Stimulated activated memory B cell treated with anti-CD40 and anti-IgM and Interleukin-4, amounts not matched to agents 10 μg/mL and 1 μg/mL and 100 μg/mL, for 72 hours (primary cell): Measurements from ENCODE around the gene ADAMTS9.

Source experiments
- ATAC-seq: fragments of 150-1000 bp; cut with Tn5 transposase; 2 replicates; pipeline ENCODE4 v1.10.0; 2021
- H3K27ac Mint-ChIP-seq: one replicate; pipeline ENCODE4 v1.8.0; 2022; ENCODE audit warnings: mild to moderate bottlenecking, mixed read lengths
- H3K27me3 Mint-ChIP-seq: one replicate; pipeline ENCODE4 v1.8.0; 2022; ENCODE audit warnings: mixed read lengths
- H3K36me3 Mint-ChIP-seq: one replicate; pipeline ENCODE4 v1.8.0; 2022; ENCODE audit warnings: mixed read lengths
- H3K4me1 Mint-ChIP-seq: one replicate; pipeline ENCODE4 v1.8.0; 2022; ENCODE audit warnings: mixed read lengths
- H3K4me3 Mint-ChIP-seq: one replicate; pipeline ENCODE4 v1.8.0; 2022; ENCODE audit warnings: mild to moderate bottlenecking, moderate library complexity, mixed read lengths
- H3K9me3 Mint-ChIP-seq: one replicate; pipeline ENCODE4 v1.8.0; 2022; ENCODE audit warnings: mixed read lengths

Gene ADAMTS9

DNA sequence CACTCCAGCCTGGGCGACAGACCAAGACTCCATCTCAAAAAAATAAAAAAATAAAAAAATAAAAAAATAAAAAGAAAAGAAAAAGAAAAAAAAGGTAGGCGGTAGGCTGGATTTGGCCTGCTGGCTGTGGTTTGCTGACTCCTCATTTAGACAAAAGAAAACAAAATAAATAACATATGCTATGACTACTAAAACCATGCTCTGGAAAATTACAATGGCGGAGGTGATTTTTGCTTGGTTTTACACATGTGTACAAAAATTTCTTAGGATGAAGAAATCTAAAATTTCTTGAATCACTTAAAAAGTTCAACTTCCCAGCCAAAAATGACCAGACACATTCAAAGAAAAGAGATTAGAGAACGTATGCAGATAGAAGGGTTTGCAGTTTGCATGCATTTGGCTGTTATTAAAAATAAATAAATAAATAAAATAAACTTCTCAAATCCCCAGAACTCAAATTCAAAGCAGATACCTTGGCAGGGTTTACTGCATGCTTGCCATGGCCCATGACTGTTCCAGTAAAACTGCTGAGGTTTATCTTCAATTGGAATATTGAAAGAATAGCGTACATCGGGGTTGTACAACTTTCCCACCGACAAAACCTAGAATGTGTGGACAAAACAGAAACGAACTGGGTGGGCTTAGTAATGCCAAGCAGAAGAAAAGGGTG is 65.9 kb downstream of the ADAMTS9 start:
- H3K4me3 Mint-ChIP-seq: no peak overlapping the region
- H3K9me3 Mint-ChIP-seq: no peaks in the 10 kb centered on the region
- no peak overlapping the region for H3K27ac Mint-ChIP-seq
- no peaks in the 10 kb centered on the region for H3K36me3 Mint-ChIP-seq
- H3K4me1 Mint-ChIP-seq: no peaks in the 10 kb centered on the region
- ATAC-seq: no peak
- H3K27me3 Mint-ChIP-seq: no peaks in the 10 kb centered on the region

DNA sequence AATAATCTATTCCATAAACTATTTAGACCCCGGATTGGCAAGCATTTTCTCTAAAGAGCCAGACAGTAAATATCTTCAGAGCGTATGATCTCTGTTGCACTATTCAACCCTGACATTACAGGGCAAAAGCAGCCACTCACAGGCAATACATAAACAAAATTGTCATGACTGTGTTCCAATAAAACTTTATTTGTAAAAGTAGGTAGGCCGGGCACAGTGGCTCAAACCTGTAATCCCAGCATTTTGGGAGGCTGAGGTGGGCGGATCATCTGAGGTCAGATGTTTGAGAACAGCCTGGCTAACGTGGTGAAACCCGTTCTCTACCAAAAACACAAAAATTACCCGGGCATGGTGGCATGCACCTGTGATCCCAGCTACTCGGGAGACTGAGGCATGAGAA is 66.5 kb downstream of the ADAMTS9 start:
- no peak overlapping the region for H3K27ac Mint-ChIP-seq
- H3K4me1 Mint-ChIP-seq: no peaks in the 10 kb centered on the region
- no peak overlapping the region for H3K4me3 Mint-ChIP-seq

DNA sequence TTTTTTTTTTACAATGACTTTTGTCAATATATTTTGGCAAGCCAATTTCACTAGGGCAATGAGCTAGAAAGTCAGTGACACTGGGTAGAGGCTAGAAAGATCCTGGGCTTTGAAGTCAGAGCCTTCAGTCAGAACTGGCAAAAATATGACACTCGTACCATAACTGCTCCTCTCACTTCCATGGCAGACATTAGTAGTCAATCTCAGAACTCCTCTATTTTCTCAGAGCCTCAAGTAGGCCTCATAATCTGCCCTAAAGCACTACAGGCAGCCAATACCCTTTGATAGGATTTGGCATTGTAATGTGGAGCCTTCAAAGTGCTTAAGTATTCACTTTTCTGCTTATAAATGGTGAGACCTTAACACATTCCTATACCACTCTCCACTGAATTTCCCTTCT is 67.8 kb downstream of the ADAMTS9 start:
- ATAC-seq: no peak
- no peaks in the 10 kb centered on the region for H3K36me3 Mint-ChIP-seq
- no peak overlapping the region for H3K27ac Mint-ChIP-seq

More for the DNA sequence above, 66.5 kb downstream of the ADAMTS9 start:
- H3K9me3 Mint-ChIP-seq: no peaks in the 10 kb centered on the region
- no peaks in the 10 kb centered on the region for H3K27me3 Mint-ChIP-seq
- ATAC-seq: no peak
- H3K36me3 Mint-ChIP-seq: no peaks in the 10 kb centered on the region

DNA sequence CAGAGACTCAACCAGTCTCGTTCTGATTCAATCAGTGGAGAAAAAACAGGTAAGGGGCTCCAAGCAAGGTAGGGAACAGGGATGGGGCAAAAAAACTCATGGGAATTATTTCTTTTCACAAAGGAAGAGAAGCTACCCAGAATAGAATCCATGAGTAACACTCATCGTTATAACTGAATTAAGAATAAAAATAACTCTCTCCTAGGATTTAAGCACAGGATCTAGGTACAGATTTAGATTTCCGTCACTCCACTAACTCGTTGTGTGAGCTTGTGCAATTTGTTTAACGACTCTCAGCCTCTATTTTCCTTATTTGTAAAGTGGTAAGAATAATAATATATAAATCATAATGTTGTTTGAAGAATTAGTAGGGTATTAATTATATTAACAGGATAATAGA is 68.6 kb downstream of the ADAMTS9 start:
- no peaks in the 10 kb centered on the region for H3K36me3 Mint-ChIP-seq
- no peaks in the 10 kb centered on the region for H3K4me1 Mint-ChIP-seq
- no peak overlapping the region for H3K4me3 Mint-ChIP-seq
- peaks cover 2% of the 10 kb centered on the region for H3K9me3 Mint-ChIP-seq
- no peaks in the 10 kb centered on the region for H3K27me3 Mint-ChIP-seq
- H3K27ac Mint-ChIP-seq: no peak overlapping the region
- no peak for ATAC-seq

More for the DNA sequence above, 67.8 kb downstream of the ADAMTS9 start:
- Mint-ChIP-seq H3K4me1 (no peaks in the 10 kb centered on the region), H3K9me3 (peaks cover 2% of the 10 kb centered on the region), H3K4me3 (no peak overlapping the region), H3K27me3 (no peaks in the 10 kb centered on the region)

DNA sequence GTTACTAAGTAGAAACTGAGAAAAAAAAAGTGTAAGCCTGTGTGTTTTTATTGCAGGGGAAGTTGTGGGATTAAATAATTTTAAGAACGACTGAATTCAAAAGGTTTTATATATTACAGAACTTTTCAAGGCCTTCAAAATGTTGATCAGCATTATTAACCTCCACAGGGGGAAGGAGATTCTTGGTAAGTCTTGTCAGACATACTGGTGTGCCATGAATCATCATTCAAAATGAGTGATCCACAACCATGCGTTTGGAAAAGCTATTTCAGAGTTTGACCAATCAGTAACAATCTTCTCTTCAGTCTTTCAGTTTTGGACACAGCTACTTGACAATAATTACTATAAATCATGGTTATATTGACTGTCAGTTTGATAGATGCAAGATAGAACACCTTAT is 70.2 kb downstream of the ADAMTS9 start:
- H3K4me1 Mint-ChIP-seq: no peaks in the 10 kb centered on the region
- no peak overlapping the region for H3K4me3 Mint-ChIP-seq
- no peak for ATAC-seq
- H3K36me3 Mint-ChIP-seq: no peaks in the 10 kb centered on the region
- no peaks in the 10 kb centered on the region for H3K27me3 Mint-ChIP-seq
- no peak overlapping the region for H3K27ac Mint-ChIP-seq
- peaks cover 2% of the 10 kb centered on the region for H3K9me3 Mint-ChIP-seq

DNA sequence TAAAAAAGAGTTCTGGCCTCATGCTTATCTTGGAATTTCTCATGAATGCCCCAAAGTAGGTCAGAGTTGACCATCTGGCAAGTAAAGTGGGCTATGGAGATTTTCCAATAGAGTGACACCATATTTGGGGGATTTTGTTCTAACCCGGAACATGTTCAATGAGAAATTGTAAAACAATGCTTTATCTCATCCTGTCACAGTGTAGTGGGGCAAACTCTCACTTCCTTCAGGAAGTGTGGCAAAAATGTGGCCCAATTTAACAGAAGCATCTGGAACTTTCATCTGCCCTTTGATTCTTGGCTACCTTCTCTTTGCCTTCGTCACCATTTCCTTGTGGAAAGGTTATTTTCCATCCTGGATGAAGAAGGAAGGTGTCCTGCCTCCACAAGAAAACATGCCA is 70.8 kb downstream of the ADAMTS9 start:
- no peak for ATAC-seq
- Mint-ChIP-seq H3K36me3 (no peaks in the 10 kb centered on the region), H3K27me3 (no peaks in the 10 kb centered on the region), H3K27ac (no peak overlapping the region), H3K9me3 (peaks cover 2% of the 10 kb centered on the region), H3K4me3 (no peak overlapping the region), H3K4me1 (no peaks in the 10 kb centered on the region)

DNA sequence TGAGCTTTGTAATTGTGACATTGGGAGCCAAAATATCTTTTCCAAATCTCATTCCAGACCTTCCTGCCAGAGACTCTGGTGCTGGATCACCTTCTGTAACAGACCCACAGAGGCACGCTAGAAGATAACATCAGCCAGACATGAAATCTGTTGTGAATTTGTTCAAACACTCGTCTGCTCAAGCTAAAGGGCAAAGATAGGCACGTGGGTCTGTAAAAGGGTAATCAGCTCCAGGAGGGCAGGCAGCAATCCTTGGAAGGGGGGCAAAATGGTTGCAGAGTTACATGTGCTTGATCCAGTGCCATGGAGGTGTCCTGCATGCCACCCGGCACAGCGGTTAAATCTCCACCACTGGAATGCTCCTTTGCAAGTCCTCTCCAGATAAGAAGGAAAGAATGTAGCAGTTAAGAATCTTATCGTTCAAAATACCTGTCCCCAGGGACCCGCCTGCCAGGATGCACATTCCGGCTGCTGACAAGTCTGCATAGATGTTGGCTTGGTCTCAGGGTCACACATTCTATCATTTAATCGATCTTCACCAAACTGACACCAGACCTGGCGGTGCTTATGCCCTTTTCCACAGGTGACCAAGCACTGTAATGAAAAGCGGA is 74.8 kb downstream of the ADAMTS9 start:
- Mint-ChIP-seq H3K4me3 (no peak overlapping the region), H3K9me3 (peaks cover 2% of the 10 kb centered on the region), H3K27me3 (no peaks in the 10 kb centered on the region), H3K27ac (no peak overlapping the region), H3K36me3 (no peaks in the 10 kb centered on the region), H3K4me1 (no peaks in the 10 kb centered on the region)
- no peak for ATAC-seq

DNA sequence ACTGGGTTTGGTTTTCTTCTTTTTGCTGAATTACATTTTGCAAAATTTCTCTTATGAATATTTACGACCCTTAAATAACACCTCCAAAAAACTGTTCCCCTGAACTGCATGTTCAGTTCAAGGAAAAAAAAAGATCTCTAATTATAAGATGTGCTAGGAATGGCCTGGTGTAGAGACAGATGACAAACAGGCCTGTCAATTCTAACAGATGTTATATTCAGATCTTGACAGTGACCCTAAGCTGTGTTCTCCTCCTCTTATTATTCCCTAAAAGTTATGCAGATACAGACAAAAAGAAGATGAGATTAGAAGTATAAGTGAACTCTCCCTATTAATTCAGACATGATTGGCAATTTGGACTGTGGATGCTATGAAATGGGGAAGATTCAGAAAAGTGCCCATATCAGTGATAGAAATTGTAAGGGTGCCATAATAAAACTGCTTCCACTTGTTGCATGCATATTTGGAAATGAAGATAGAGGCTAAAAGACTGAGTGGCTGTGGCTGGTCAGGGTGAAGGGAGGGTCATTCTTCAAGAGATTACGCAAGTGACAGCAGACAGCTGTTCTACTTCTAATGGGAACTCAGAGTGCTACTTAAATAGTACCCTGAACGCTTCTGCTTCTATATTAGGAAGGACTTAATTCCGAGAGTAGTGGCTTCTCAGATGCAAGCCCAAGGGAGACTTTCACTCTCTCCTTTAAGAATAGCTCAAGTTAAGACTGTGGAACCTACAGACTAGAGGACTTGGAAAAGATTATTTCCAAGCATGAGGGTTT is 75.5 kb downstream of the ADAMTS9 start:
- Mint-ChIP-seq H3K4me1 (no peaks in the 10 kb centered on the region), H3K4me3 (no peak overlapping the region), H3K36me3 (no peaks in the 10 kb centered on the region), H3K9me3 (peaks cover 2% of the 10 kb centered on the region), H3K27ac (no peak overlapping the region), H3K27me3 (no peaks in the 10 kb centered on the region)
- ATAC-seq: no peak

DNA sequence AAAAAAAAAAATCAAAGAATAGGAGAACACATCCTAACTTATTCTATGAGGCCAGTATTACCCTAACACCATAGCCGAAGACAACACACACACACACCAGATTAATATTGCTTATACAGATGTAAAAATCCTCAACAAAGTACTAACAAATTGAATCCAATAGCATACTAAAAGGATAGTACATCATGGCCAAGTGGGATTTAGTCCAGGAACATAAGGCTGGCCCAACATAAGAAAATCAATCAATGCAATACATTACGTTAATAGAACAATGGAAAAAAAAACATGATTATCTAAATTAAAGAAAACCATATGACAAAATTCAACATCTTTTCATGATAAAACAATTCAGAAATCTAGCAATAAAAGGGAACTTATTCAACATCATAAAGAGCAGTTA is 79.1 kb downstream of the ADAMTS9 start:
- Mint-ChIP-seq H3K9me3 (no peaks in the 10 kb centered on the region), H3K36me3 (no peaks in the 10 kb centered on the region), H3K27me3 (no peaks in the 10 kb centered on the region), H3K4me3 (no peak overlapping the region), H3K27ac (no peak overlapping the region), H3K4me1 (no peaks in the 10 kb centered on the region)
- ATAC-seq: no peak

DNA sequence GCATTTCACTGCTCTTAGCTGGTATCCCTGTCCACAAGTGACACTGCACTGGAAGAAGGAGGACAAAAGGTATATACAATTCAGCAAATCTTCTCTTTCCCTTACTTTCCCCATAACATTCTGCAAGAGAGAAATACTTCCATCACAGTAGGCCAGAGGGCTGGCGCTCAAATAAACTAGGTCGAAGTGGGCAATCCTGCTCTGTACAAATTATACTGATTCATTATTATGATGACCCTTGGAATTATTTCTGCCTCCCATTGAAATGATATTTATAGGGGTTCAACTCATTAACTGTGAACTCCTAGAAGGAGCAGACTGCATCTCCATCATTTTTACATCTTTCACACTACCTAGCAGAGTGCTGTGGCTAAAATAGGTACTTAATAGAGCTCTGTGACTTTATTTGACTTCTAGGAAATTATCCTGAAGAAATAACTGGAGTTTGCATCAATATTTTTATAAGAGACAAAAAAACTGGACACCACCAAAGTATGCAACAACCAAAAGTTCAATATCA is 80.7 kb downstream of the ADAMTS9 start:
- Mint-ChIP-seq H3K4me3 (no peak overlapping the region), H3K4me1 (no peaks in the 10 kb centered on the region), H3K27ac (no peak overlapping the region), H3K36me3 (no peaks in the 10 kb centered on the region), H3K27me3 (no peaks in the 10 kb centered on the region), H3K9me3 (peaks cover 5% of the 10 kb centered on the region)
- ATAC-seq: no peak

DNA sequence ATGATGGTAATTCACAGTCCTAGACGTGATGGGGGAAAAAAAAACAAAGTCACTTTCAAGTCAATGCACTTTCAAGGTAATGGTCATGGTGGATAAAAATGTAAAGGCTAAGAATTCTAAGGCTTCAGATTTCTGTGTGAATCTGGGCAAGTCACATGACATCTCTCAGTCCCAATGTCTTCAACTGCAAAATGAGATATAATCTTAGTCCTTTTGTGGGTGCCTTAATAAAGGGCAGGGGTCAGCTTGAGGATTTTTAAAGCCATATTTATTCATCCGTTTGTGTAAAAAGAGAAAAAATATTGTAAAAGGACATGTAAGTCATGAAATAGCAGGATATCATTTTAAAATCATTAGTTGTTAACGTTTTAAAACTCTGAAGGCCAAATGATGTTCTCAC is 83.5 kb downstream of the ADAMTS9 start:
- Mint-ChIP-seq H3K9me3 (peaks cover 5% of the 10 kb centered on the region), H3K4me3 (no peak overlapping the region), H3K27ac (no peak overlapping the region), H3K27me3 (no peaks in the 10 kb centered on the region), H3K4me1 (no peaks in the 10 kb centered on the region), H3K36me3 (no peaks in the 10 kb centered on the region)
- ATAC-seq: no peak

DNA sequence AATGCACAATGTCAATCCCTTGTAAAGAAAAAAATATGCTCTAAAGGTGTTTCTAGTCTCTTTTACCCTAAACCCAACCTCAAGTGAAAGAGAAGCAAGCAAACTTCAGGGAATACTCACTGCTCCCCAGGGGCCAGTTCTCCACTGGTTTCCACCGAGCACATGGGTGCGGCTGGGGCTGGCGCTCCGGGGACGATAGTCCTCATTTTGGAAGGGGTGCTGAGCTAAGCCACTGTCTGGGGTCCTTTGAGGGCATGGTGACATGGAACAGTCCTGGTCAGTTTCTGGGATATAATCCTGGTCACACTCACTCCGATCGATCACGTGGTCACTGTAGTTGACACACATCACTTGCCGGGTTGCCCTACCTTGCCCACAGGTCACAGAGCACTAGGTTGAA is 86.0 kb downstream of the ADAMTS9 start:
- no peak overlapping the region for H3K4me3 Mint-ChIP-seq
- no peak for ATAC-seq
- no peaks in the 10 kb centered on the region for H3K27me3 Mint-ChIP-seq
- no peaks in the 10 kb centered on the region for H3K4me1 Mint-ChIP-seq
- no peak overlapping the region for H3K27ac Mint-ChIP-seq
- peaks cover 5% of the 10 kb centered on the region for H3K9me3 Mint-ChIP-seq
- no peaks in the 10 kb centered on the region for H3K36me3 Mint-ChIP-seq

DNA sequence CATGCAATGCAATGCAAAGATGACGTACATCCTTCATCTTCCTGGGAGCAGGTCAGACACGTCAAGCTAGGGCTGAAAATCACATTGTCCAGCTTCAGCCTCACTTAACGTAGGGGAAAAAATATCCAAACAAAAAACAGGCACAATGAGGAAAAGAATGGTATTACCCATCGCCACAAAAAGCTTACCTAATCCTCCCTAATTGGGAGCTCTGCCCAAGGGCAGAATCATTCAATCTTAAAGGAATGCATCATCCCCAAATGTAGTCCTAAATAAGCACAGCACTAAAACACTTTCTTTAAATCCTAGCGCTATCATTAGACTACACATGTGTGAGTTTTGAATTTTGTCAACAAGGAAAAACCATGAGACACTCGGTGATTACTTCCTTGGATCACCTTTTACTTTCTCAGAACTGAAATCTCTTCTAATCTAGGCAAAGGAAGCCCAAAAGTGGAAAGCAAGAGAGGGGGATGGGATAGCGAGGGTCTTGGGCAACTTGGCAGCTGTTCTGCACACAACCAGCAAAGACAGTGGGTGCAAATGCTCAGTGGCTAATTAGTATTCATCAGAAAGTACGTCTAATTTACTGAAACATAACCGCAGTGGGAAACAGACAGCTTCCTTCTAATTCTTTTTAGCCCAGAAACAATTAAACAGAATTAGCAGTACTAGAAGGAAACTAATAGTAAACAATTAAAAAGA is 87.4 kb downstream of the ADAMTS9 start:
- H3K36me3 Mint-ChIP-seq: no peaks in the 10 kb centered on the region

DNA sequence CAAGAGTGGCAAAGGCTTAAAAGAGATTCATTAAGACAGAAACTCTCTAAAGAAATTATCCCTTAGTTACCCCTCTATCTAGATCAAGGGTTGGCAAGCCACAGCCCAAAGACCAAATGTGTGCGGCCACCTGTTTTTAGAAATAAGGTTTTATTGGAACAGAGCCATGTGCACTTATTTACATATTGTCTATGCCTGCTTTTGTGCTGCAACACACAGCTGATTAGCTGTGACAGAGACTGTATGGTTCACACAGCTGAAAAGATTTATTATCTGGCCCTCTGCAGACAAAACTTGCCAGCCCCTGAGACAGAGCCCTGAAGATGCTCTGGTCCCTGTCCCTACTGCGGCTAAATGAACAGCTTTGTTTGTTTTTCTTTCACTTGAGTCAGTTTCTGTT is 88.1 kb downstream of the ADAMTS9 start:
- H3K27ac Mint-ChIP-seq: no peak overlapping the region
- ATAC-seq: no peak
- no peaks in the 10 kb centered on the region for H3K27me3 Mint-ChIP-seq
- no peak overlapping the region for H3K4me3 Mint-ChIP-seq
- H3K36me3 Mint-ChIP-seq: no peaks in the 10 kb centered on the region
- peaks cover 5% of the 10 kb centered on the region for H3K9me3 Mint-ChIP-seq
- no peaks in the 10 kb centered on the region for H3K4me1 Mint-ChIP-seq

More for the DNA sequence above, 87.4 kb downstream of the ADAMTS9 start:
- Mint-ChIP-seq H3K4me1 (no peaks in the 10 kb centered on the region), H3K27ac (no peak overlapping the region), H3K4me3 (no peak overlapping the region), H3K27me3 (no peaks in the 10 kb centered on the region), H3K9me3 (peaks cover 5% of the 10 kb centered on the region)
- no peak for ATAC-seq

DNA sequence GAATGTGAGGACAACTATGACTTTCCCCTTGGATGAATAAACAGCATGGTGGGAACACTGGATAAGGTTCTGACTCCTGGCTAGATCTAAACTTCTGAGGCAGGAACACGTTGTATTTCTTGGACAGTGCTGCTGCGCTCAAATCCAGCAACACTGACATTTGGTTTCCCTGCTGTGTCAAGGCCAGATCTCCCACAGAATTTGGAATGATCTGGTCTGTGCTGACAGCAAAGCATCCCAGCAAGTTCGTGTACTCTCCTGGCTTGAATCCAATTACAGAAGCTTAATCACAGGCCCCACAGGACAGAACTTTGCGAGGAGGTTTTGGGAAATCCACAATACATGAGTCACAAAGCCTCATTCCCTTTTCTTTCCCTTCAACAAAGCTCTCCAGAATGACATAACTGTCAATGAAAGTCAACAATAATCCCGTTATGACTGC is 92.5 kb downstream of the ADAMTS9 start:
- no peaks in the 10 kb centered on the region for H3K4me1 Mint-ChIP-seq
- no peaks in the 10 kb centered on the region for H3K36me3 Mint-ChIP-seq
- peaks cover 9% of the 10 kb centered on the region for H3K27me3 Mint-ChIP-seq
- no peaks in the 10 kb centered on the region for H3K9me3 Mint-ChIP-seq
- H3K27ac Mint-ChIP-seq: no peak overlapping the region
- no peak for ATAC-seq
- H3K4me3 Mint-ChIP-seq: no peak overlapping the region
